GM21360 (cell line): ENCODE measurements around the gene MYADML2.

Source experiments
- ATAC-seq: cut with Tn5 transposase; IDR thresholded peaks from one replicate; pipeline ENCODE4 v1.9.1; 2021; ENCODE audit warnings: mild to moderate bottlenecking, moderate library complexity; ENCODE audit not compliant: unreplicated experiment

MYADML2 gene

DNA sequence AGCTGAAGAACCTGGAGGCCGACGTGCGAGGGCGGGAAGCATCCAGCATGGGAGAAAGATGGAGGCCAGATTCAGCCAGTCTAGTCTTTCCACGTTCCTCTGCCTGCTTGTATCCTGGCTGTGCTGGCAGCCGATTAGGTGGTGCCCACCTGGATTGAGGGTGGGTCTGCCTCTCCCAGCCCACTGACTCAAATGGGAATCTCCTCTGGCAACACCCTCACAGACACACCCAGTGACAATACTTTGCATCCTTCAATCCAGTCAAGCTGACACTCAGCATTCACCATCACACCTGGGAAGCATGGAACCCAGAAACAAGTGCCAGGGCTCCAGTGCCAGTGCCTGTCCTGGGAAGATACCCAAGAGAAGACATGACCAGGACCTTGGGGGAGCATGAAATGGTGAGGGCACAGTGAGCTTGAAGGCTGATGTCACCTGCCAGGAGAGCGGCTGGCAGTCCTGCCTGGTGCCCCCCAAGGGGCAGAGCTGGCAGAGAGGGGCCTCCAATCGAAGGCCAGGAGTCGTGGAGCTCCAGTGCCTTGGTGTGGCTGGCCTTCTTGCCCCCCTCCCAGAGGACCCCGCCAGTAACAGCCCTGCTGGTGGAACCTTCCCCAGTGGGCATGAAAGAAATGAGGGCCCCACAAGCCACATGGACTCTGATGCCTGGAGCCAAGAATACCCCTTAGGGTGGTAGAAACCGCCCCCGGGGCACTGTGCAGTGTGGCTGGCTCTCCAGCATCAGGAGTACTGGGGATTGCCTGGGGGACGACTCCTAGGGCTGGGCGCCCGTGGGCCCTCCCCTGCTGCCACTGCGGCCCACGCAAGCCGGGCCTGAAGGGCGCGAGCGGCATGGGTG is 45.6 kb downstream of the MYADML2 start:
- ATAC-seq: no peak

DNA sequence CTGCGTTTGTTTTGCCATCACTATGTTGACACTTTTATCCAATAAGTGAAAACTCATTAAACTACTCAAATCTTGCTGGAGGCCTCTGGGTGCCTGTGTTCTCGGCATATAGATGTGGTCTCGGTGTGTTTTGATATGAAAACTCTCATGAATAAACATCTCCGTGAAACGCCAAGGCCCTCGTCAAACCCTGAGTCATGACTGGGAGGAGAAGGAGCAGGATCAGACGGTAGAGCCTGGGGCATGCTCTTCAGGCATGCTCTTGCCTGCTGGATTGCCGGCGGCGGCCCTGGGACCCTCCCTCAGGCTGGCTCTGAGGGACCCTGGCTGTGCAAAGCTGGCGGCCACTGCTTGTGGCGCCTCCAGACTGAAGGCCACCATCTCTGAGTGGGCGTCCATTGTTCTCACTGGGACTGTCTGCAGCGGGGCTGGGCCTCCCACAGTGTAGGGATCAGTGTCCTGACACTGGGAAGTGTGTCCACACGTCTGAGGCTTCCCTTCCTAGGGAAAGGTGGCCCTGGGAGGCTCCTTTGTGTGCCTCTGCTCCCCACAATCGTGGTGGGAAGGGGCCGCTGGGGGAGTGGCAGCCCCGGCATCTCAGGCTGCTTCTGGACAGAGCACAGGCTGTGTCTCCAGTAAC is 46.7 kb downstream of the MYADML2 start:
- no peak for ATAC-seq

DNA sequence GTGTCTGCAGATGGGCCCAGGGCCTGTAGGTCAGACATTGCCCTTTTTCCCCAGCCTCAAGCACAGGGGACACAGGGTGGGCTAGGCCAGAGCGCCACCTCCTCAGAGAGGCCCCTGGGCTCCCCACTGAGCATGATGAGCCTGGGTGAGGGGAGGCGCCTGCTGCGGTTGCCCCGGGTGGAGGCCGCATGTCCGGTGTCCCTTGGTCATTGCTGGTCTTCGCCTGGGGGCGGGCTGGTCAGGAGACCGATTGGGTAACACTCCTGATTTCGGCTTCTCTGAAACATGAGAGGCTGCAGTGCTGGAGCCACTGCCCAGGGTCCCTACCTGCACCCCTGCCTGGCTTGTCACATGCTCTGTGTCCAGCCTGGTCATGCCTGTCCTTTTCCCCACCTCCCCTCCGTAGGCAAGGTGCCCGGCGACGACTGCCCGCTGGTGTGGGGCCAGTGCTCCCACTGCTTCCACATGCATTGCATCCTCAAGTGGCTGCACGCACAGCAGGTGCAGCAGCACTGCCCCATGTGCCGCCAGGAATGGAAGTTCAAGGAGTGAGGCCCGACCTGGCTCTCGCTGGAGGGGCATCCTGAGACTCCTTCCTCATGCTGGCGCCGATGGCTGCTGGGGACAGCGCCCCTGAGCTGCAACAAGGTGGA is 47.4 kb downstream of the MYADML2 start:
- ATAC-seq: no peak

DNA sequence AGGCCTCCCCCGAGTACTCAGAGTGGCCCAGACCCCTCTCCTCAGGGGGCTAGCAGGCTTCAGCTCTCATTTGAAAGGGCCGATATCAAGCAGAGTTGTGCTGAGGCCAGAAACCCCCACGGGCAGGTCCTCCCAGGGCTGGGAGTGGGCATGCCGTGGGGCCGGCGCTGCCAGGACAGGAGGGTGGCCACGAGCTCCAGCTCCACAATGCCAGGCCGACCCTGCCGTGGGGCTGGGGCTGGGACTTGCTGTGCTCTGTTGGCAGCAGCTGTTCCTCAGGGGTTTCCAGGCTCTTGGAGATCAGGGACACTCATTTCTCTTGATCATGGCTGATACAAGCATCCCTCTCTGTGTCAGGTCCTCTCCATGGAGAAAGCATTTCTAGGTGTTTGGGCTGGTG is 48.1 kb downstream of the MYADML2 start:
- ATAC-seq: no peak

DNA sequence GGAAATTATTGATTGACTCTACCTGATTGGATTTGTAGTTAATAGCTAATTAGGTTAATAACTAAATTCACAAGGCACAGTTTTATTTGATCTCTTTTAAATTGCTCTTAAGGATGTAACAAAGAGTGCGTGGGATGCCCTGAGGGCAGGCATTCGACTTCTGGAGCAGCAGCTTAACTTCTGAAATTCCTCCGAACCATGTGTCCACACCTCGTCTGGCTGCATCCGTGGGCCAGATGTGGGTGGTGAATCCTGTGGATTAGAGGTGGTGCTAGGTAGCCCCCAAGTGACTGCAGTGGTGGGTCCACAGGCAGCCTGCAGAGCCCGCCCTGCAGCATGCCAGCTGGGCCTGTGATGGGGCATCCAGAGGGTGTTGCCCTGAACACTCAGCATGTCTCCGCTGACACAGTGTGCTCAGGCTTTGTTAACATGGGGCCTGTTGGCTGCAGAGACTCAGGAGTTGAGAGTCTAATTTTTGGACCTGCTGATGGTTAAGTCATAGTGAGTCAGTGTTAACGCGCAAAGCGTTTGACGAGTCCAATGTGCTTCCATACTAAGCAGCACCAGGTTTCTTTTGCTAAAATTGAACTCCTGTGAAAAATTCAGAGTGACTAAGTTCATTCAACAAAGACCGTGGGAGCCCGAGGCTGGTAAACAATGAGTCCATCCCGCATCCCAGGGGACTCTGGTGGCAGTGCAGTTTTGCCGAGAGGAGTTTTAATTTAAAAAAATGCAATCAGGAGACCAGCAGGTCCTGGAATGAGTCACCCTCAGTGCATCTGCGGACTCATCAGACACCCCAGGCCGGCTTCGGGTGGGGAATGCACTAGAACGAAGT is 48.8 kb downstream of the MYADML2 start:
- ATAC-seq: no peak

DNA sequence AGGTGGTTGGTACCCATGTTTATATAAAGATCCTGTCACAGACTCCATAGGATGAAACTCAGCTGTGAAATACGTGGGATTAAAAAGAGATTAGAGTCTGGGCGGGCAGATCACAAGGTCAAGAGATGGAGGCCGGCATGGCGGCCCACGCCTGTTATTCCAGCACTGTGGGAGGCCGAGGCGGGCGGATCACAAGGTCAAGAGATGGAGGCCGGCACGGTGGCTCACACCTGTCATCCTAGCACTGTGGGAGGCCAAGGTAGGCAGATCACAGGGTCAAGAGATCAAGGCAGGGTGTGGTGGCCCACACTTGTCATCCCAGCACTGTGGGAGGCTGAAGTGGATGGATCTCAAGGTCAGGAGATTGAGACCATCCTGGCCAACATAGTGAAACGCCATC is 51.6 kb downstream of the MYADML2 start:
- ATAC-seq: no peak

DNA sequence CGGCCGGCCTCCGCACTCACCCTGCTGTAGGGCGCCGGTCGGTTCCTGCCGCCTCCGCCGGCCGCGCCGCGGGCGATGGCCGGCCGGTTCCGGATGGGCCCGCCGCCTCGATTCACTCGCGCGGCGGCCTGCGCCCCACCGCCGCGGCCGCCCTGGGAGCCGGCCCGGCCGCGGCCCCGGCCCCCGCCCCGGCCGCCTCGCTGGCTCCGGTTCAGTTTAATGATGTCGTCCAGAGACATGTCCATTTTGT is 55.8 kb downstream of the MYADML2 start:
- ATAC-seq: peak; percentile 18

DNA sequence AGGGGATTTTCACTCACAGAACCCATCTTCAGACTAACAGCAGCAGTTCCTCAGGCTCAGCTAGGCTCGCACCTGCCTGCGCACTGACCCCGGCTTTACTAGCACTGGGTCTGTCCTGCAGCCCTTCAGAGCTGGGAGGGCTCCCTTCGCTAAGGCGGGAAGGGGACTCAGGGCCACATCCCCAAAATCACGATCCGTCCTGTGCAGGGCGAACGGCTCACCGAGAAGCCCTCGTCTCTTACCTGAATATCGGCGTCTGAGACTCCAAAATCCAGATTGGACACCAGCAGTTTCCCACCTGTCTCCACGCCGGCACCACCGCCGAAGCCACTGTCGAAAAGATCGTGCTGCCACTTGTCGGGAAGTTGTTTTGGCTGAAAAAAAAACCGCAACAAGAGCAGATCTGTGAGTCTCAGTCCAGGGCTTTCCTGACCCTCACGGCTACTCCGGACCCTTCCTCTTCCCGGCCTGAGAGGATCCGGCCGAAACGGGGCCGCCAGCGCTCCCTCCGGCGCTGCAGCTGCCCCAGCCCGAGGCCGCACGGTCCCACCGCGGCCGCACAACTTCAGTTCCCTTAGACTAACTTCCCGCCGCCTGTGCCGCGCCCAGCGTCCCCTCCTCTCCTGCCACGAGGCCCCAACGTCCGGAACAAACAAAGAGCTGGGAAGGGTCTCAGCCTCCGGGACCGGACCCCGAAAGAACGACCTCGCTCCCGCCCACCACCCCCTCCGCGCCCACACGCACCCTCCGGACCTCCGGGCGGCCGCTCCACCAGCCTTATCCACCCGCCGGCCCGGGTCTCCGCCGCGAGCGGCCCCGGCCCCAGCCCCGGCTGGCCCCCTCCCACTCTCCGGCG is 56.4 kb downstream of the MYADML2 start:
- ATAC-seq: peak; percentile 17
